Activated T-cell treated with anti-CD3 and anti-CD28 coated beads for 1 hour (primary cell): ENCODE data around the gene PPIL4.
A peak's percentile ranks its signal among the peaks of the same experiment; 100 is the strongest.

Source experiments
- DNase-seq: peaks from one replicate; pipeline ENCODE4 v3.0.0-alpha.2; 2020; ENCODE audit warnings: low read depth

Gene PPIL4

GRCh38 chr6:149545754-149546471 is at the start of gene PPIL4:
Gene PPIL4, minus strand, starts transcription at chr6:149546043. Its CDS starts 38 bp downstream, at chr6:149546005.
- DNase-seq = peak; percentile 96

- no peak for DNase-seq
These were observed 47.6 kb upstream of the PPIL4 start for GRCh38 chr6:149593408-149593807.

GRCh38 chr6:149592983-149593382 is 47.1 kb upstream of the PPIL4 start:
- no peak for DNase-seq

GRCh38 chr6:149586149-149586548 is 40.3 kb upstream of the PPIL4 start:
- DNase-seq = no peak

GRCh38 chr6:149581349-149581748 is 35.5 kb upstream of the PPIL4 start:
- no peak for DNase-seq

- DNase-seq = no peak
These were observed 35.0 kb upstream of the PPIL4 start for GRCh38 chr6:149580880-149581279.

- DNase-seq = no peak
These were observed 22.2 kb upstream of the PPIL4 start for GRCh38 chr6:149567945-149568585.

- no peak for DNase-seq
These were observed 21.3 kb upstream of the PPIL4 start for GRCh38 chr6:149567194-149567586.

GRCh38 chr6:149566410-149567193 is 20.8 kb upstream of the PPIL4 start:
- peak; percentile 37 for DNase-seq

- peak; percentile 96 for DNase-seq
These were observed 19.9 kb upstream of the PPIL4 start, which contains the start of gene GINM1 for GRCh38 chr6:149565527-149566409. Gene GINM1, plus strand, starts transcription at chr6:149566375. Its CDS starts 40 bp downstream, at chr6:149566415.

- DNase-seq = no peak
These were observed 18.1 kb upstream of the PPIL4 start for GRCh38 chr6:149563928-149564325.

- no peak for DNase-seq
These were observed 17.5 kb upstream of the PPIL4 start for GRCh38 chr6:149563203-149563927.

GRCh38 chr6:149560736-149561135 is 14.9 kb upstream of the PPIL4 start:
- peak; percentile 5 for DNase-seq

GRCh38 chr6:149559389-149559788 is 13.5 kb upstream of the PPIL4 start:
- no peak for DNase-seq

- no peak for DNase-seq
These were observed 12.2 kb upstream of the PPIL4 start for GRCh38 chr6:149558029-149558428.

GRCh38 chr6:149551920-149552319 is 6.1 kb upstream of the PPIL4 start:
- no peak for DNase-seq

- DNase-seq = peak; percentile 43
These were observed 537 bp downstream of the PPIL4 start for GRCh38 chr6:149545258-149545753.

- DNase-seq = no peak
These were observed 1.1 kb downstream of the PPIL4 start for GRCh38 chr6:149544646-149545257.

- DNase-seq = no peak
These were observed 4.7 kb downstream of the PPIL4 start for GRCh38 chr6:149541139-149541538.

- DNase-seq = no peak
These were observed 11.1 kb downstream of the PPIL4 start for GRCh38 chr6:149534742-149535141.
